ENCODE data around the gene ZG16B.
A peak's percentile ranks its signal among the peaks of the same experiment; 100 is the strongest.

The ZG16B gene

DNA sequence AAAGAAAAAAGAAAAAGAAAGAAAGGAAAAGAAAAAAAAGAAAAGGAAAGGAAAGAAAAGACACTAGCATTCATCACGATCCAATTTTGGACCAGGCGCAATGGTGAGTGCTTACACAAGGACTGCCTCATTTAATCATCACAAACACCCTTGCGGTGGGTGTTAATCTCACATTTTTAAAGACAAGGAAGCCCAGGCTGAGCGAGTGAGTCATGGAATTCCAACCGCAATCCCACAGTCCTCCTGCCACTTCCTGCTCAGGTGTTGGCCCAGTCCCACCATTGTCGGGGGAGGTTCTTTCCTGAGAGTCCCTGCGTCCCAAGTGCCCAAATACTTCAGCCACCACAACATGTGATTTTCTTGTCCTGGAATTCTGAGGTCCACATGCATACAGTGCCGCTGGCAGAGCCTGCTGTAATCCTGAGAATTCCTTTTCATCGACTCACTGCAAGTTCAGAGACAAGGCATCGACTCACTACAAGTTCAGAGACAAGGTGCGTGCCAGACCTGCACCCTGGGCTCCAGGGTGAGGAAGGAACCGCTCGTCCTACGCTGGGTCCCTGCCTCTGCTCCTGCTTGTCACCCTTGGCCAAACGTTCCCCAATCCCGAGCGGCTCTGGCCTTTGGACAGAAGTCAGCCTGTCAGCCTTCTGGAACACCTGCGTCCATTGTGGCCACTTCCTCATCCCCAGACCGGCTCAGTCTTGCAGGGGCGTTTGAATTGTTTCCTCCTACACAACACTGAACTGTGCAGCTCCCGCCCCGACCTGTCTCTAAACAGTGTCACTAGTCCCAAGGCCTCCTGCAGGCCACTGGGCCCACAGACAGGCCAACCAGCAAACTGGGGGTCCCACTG is 5.8 kb downstream of the ZG16B start:
- TF ChIP-seq, protein P1, sequence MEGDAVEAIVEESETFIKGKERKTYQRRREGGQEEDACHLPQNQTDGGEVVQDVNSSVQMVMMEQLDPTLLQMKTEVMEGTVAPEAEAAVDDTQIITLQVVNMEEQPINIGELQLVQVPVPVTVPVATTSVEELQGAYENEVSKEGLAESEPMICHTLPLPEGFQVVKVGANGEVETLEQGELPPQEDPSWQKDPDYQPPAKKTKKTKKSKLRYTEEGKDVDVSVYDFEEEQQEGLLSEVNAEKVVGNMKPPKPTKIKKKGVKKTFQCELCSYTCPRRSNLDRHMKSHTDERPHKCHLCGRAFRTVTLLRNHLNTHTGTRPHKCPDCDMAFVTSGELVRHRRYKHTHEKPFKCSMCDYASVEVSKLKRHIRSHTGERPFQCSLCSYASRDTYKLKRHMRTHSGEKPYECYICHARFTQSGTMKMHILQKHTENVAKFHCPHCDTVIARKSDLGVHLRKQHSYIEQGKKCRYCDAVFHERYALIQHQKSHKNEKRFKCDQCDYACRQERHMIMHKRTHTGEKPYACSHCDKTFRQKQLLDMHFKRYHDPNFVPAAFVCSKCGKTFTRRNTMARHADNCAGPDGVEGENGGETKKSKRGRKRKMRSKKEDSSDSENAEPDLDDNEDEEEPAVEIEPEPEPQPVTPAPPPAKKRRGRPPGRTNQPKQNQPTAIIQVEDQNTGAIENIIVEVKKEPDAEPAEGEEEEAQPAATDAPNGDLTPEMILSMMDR (conservative IDR thresholded peaks at IDR 0.05) = no peak
- no peak overlapping the region for H3K27ac ChIP-seq

DNA sequence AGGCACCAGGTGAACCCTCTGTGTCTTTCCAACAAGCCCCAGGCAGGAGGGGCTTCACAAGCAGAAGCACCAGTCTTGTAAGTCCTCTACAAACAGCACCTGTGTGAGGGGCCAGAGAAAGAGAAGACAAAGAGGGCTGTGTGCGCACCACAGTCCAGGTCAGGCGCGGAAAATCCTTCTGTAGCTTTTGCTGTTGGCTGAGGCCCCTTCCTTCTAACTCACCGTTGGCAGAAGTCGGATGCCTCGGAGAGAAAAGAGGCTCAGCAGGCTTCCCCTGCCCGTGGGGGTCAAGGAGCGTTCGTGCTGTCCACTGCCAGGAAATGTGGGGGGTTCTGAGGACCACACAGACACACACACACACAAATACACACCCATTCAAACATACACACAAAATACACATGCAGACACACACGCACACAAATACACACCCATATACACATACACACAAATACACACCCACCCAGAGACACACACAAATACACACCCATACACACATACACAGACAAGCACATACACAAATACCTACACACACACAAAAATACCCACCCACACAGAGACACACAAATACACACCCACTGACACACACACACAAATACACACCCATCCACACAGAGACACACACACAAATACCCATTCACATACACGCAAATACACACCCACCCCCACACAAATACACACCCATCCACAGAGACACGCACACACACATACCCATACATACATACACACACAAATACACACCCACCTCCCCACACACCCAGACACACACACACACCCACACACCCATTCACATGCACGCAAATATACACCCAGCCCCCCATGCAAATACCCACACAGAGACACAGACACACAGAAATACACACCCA is 6.8 kb downstream of the ZG16B start:
- TF ChIP-seq, protein P1 (conservative IDR thresholded peaks at IDR 0.05) = no peak
- H3K27ac ChIP-seq = no peak overlapping the region

DNA sequence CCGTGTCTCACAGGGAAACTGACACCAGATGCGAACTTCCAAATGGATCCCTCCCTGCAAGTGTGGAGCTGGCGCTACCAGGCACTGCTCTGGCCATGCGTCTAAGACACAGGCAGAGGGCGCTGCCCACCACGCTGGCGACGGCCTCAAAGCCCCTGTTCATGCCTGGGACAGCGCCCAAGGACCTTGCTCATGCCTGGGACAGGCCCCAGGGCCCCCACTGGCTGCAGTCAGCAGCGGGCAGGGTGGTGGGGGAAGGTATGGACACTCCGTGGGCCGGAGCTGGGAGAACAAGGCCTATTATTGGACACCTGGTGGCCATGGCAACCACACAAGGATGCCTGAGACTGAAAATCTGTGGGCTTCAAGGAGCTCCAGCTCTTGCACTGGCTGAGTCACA is 8.8 kb downstream of the ZG16B start:
- no peak overlapping the region for H3K27ac ChIP-seq
- TF ChIP-seq, protein P1 (conservative IDR thresholded peaks at IDR 0.05) = peak; percentile 50

GRCh38 chr16:2839650-2840450 is 9.7 kb downstream of the ZG16B start:
- no peak overlapping the region for H3K27ac ChIP-seq
- TF ChIP-seq, protein P1 (conservative IDR thresholded peaks at IDR 0.05) = no peak

DNA sequence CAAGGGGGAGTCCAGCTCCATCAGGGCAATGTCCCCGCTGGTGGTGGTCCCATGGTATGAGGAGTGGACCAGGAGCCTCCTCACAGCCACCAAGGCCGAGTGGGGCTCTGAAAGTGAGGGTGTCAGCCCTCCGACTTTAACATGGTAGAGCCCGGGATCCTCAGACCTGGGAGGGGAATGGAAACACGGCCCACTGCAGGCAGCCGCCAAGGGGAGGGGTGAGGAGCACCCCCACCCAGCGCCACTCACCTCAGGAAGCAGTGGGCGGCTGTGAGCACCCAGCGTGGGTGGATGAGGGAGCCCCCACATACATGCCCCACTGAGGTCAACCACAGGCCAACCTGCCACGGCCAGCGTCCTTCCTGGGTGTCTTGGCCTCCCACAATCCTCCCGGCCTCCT is 10.8 kb downstream of the ZG16B start:
- H3K27ac ChIP-seq = no peak overlapping the region
- TF ChIP-seq, protein P1 (conservative IDR thresholded peaks at IDR 0.05) = no peak

GRCh38 chr16:2841606-2842339 is 11.7 kb downstream of the ZG16B start:
- H3K27ac ChIP-seq = no peak overlapping the region
- TF ChIP-seq, protein P1 (conservative IDR thresholded peaks at IDR 0.05) = no peak

Data from VCaP (cell line).